ENCODE data around the gene DNAAF1. TPM values are rescaled to one million over a fixed set of nuclear protein-coding genes. Genes with fewer than 3 reads are reported as not detected.

Gene DNAAF1
- total and polyA plus RNA-seq, 2 experiments from 2014 or later: 0.42 TPM

DNA sequence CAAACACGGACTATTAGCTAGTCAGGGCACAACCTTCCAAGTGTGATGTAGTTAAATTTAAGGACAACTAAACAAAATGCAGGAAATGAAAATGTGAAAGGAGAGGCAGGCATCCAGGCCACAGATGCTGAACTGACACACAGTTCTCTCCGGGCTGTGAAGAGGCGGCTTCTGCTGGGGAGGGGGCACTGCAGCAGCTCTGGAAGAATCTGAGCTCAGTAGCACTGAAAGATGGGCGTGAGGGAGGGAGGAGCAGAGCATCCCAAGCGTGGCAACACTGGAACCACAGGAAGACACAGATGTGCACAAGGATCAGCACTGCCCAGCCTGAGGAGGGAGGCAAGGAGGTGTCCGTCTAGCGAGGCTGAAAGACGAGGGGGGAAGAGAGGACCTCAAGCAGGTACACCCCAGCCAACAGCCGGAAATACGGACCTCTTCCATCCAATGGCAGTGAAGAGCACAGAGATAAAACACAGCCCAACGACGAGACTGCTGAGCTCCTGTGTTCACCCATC is 39.8 kb upstream of the DNAAF1 start (continued):
- no peak for TF ChIP-seq POLR2AphosphoS5 (IDR thresholded peaks at IDR 0.05; ENCODE audit: low read depth)
- TF ChIP-seq, protein P1, sequence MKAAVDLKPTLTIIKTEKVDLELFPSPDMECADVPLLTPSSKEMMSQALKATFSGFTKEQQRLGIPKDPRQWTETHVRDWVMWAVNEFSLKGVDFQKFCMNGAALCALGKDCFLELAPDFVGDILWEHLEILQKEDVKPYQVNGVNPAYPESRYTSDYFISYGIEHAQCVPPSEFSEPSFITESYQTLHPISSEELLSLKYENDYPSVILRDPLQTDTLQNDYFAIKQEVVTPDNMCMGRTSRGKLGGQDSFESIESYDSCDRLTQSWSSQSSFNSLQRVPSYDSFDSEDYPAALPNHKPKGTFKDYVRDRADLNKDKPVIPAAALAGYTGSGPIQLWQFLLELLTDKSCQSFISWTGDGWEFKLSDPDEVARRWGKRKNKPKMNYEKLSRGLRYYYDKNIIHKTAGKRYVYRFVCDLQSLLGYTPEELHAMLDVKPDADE (IDR thresholded peaks at IDR 0.05): no peak
- no peak for TF ChIP-seq NANOG (IDR thresholded peaks at IDR 0.05; ENCODE audit: borderline replicate concordance)
- no peak for TF ChIP-seq ZNF114 (CRISPR knock-in tag; IDR thresholded peaks at IDR 0.05)
- TF ChIP-seq ZNF331 (CRISPR knock-in tag; IDR thresholded peaks at IDR 0.05; ENCODE audit: low read depth): no peak
- TF ChIP-seq, protein P2, sequence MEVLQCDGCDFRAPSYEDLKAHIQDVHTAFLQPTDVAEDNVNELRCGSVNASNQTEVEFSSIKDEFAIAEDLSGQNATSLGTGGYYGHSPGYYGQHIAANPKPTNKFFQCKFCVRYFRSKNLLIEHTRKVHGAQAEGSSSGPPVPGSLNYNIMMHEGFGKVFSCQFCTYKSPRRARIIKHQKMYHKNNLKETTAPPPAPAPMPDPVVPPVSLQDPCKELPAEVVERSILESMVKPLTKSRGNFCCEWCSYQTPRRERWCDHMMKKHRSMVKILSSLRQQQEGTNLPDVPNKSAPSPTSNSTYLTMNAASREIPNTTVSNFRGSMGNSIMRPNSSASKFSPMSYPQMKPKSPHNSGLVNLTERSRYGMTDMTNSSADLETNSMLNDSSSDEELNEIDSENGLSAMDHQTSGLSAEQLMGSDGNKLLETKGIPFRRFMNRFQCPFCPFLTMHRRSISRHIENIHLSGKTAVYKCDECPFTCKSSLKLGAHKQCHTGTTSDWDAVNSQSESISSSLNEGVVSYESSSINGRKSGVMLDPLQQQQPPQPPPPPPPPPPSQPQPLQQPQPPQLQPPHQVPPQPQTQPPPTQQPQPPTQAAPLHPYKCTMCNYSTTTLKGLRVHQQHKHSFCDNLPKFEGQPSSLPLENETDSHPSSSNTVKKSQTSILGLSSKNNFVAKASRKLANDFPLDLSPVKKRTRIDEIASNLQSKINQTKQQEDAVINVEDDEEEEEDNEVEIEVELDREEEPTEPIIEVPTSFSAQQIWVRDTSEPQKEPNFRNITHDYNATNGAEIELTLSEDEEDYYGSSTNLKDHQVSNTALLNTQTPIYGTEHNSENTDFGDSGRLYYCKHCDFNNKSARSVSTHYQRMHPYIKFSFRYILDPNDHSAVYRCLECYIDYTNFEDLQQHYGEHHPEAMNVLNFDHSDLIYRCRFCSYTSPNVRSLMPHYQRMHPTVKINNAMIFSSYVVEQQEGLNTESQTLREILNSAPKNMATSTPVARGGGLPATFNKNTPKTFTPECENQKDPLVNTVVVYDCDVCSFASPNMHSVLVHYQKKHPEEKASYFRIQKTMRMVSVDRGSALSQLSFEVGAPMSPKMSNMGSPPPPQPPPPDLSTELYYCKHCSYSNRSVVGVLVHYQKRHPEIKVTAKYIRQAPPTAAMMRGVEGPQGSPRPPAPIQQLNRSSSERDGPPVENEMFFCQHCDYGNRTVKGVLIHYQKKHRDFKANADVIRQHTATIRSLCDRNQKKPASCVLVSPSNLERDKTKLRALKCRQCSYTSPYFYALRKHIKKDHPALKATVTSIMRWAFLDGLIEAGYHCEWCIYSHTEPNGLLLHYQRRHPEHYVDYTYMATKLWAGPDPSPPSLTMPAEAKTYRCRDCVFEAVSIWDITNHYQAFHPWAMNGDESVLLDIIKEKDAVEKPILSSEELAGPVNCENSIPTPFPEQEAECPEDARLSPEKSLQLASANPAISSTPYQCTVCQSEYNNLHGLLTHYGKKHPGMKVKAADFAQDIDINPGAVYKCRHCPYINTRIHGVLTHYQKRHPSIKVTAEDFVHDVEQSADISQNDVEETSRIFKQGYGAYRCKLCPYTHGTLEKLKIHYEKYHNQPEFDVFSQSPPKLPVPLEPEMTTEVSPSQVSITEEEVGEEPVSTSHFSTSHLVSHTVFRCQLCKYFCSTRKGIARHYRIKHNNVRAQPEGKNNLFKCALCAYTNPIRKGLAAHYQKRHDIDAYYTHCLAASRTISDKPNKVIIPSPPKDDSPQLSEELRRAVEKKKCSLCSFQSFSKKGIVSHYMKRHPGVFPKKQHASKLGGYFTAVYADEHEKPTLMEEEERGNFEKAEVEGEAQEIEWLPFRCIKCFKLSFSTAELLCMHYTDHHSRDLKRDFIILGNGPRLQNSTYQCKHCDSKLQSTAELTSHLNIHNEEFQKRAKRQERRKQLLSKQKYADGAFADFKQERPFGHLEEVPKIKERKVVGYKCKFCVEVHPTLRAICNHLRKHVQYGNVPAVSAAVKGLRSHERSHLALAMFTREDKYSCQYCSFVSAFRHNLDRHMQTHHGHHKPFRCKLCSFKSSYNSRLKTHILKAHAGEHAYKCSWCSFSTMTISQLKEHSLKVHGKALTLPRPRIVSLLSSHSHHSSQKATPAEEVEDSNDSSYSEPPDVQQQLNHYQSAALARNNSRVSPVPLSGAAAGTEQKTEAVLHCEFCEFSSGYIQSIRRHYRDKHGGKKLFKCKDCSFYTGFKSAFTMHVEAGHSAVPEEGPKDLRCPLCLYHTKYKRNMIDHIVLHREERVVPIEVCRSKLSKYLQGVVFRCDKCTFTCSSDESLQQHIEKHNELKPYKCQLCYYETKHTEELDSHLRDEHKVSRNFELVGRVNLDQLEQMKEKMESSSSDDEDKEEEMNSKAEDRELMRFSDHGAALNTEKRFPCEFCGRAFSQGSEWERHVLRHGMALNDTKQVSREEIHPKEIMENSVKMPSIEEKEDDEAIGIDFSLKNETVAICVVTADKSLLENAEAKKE (CRISPR knock-in tag; IDR thresholded peaks at IDR 0.05): no peak

DNA sequence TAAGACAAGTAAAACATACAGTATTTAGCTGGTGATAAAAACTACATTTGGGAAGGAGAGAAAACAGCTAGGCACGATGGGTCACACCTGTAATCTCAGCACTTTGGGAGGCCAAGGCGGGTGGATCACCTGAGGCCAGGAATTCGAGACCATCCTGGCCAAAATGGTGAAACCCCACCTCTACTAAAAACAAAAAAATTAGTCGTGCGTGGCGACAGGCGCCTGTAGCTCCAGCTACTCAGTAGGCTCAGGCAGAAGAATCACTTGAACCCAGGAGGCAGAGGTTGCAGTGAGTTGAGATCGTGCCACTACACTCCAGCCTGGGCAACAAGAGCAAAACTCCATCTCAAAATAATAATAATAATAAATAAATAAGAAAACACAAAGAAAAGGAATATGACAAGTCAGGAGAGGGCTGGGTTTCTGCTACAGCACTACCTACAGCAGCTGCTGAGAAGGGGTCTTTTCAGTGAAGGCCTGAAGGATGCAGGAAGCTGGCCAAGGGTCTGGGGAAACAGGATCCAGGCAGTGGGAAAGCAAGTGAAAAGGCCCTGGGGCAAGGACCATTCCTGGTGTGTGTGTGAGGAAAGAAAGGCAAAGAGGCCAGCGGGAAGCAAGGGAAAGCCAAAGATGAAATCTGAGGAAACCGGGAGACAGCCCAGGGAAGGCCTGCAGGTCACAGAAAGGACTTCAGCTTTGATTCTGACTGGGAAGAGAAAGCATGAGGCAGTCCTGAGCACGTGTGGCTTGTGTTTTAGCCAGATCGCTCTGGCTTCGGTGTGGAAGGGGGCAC is 39.0 kb upstream of the DNAAF1 start:
- no peak for ATAC-seq
- Histone ChIP-seq H4K20me1 (replicated peaks; ENCODE audit: insufficient read depth) (peaks cover 24% of the 10 kb centered on the region; the same call in 1 of the 2 replicates), H3K9me2 (ENCODE audit: insufficient read depth) (no peaks in the 10 kb centered on the region)
- no peak for TF ChIP-seq NANOG (IDR thresholded peaks at IDR 0.05; ENCODE audit: borderline replicate concordance)
- TF ChIP-seq CREB1 (CRISPR knock-in tag; IDR thresholded peaks at IDR 0.05; ENCODE audit: low read depth): no peak
- no peak for TF ChIP-seq JUNB (IDR thresholded peaks at IDR 0.05; ENCODE audit: unreplicated experiment)
- TF ChIP-seq ZNF331 (CRISPR knock-in tag; IDR thresholded peaks at IDR 0.05; ENCODE audit: low read depth): no peak
- TF ChIP-seq EZH2phosphoT487 (IDR thresholded peaks at IDR 0.05; ENCODE audit: unreplicated experiment): no peak
- no peak for TF ChIP-seq POLR2AphosphoS5 (IDR thresholded peaks at IDR 0.05; ENCODE audit: low read depth)
- TF ChIP-seq ZNF114 (CRISPR knock-in tag; IDR thresholded peaks at IDR 0.05): no peak
- TF ChIP-seq, protein P3, sequence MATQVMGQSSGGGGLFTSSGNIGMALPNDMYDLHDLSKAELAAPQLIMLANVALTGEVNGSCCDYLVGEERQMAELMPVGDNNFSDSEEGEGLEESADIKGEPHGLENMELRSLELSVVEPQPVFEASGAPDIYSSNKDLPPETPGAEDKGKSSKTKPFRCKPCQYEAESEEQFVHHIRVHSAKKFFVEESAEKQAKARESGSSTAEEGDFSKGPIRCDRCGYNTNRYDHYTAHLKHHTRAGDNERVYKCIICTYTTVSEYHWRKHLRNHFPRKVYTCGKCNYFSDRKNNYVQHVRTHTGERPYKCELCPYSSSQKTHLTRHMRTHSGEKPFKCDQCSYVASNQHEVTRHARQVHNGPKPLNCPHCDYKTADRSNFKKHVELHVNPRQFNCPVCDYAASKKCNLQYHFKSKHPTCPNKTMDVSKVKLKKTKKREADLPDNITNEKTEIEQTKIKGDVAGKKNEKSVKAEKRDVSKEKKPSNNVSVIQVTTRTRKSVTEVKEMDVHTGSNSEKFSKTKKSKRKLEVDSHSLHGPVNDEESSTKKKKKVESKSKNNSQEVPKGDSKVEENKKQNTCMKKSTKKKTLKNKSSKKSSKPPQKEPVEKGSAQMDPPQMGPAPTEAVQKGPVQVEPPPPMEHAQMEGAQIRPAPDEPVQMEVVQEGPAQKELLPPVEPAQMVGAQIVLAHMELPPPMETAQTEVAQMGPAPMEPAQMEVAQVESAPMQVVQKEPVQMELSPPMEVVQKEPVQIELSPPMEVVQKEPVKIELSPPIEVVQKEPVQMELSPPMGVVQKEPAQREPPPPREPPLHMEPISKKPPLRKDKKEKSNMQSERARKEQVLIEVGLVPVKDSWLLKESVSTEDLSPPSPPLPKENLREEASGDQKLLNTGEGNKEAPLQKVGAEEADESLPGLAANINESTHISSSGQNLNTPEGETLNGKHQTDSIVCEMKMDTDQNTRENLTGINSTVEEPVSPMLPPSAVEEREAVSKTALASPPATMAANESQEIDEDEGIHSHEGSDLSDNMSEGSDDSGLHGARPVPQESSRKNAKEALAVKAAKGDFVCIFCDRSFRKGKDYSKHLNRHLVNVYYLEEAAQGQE (IDR thresholded peaks at IDR 0.05; ENCODE audit: unreplicated experiment): no peak
- TF ChIP-seq, protein P1 (IDR thresholded peaks at IDR 0.05): no peak
- TF ChIP-seq EZH2 (IDR thresholded peaks at IDR 0.05; ENCODE audit: low read depth, unreplicated experiment): no peak

More for the DNA sequence above, 39.0 kb upstream of the DNAAF1 start:
- H3K79me2 ChIP-seq (replicated peaks; ENCODE audit: insufficient read depth): peaks cover 98% of the 10 kb centered on the region
- Mint-ChIP-seq H3K27me3 (ENCODE audit: insufficient read depth, low read depth, poor library complexity) (peaks cover 1% of the 10 kb centered on the region), H3K4me1 (peaks cover 2% of the 10 kb centered on the region; the same call in 2 of the 3 replicates), H3K36me3 (ENCODE audit: low read depth) (peaks cover 6% of the 10 kb centered on the region; the same call in 1 of the 3 replicates), H3K27ac (no peak overlapping the region), H3K9me3 (no peaks in the 10 kb centered on the region), H3K4me3 (no peak overlapping the region)
- no peaks in the 10 kb centered on the region for H3K27me3 ChIP-seq (ENCODE audit: insufficient read depth)
- no peak overlapping the region for H3K4me3 ChIP-seq
- H3K4me1 ChIP-seq (ENCODE audit: insufficient read depth): no peaks in the 10 kb centered on the region
- H3K27ac ChIP-seq (ENCODE audit: low read depth): no peak overlapping the region
- H2AFZ ChIP-seq: no peak overlapping the region
- H3K36me3 ChIP-seq (ENCODE audit: insufficient read depth): peaks cover 3% of the 10 kb centered on the region; the same call in 1 of the 2 replicates
- DNase-seq (ENCODE audit: low spot score): no peak
- no peak overlapping the region for H3K4me2 ChIP-seq
- no peaks in the 10 kb centered on the region for H3F3A ChIP-seq (replicated peaks; ENCODE audit: low read depth)
